Measurements from ENCODE around the gene IFNG. TPM values are rescaled to one million over a fixed set of nuclear protein-coding genes. Genes with fewer than 3 reads are reported as not detected.

Gene IFNG
- total RNA-seq, 6 experiments from 2014 or later, result 0.18 TPM; not detected in 5

DNA sequence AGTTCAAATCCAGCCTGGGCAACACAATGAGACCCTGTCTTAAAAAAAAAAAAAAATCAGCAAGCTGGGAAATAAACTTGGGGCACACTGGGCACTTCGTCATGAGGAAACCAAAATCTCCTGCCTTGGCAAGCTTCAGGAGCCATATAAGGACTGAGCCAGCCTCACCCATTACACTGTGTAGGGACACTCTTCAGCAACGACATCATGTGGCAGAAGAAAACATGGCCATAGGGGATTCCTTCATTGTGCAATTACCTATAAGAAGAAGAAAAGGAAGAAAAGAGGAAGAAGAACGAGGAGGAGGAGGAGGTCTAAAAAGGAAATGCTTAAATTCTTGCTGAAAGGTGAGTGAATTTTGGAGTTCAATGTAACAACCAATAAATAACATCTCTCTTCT, 26.1 kb upstream of the IFNG start:
- Histone ChIP-seq H3K27me3 (no peaks in the 10 kb centered on the region), H3K36me3 (no peaks in the 10 kb centered on the region), H3K9me3 (no peaks in the 10 kb centered on the region), H3K27ac (no peak overlapping the region), H3K4me3 (no peak overlapping the region), H3K4me1 (no peaks in the 10 kb centered on the region)
- 41% methylated on average over 3 of the region's 3 CpGs for WGBS (ENCODE audit: insufficient coverage, low coverage, low lambda C conversion rate, missing lambda C conversion rate)
- intact Hi-C loops (cut with DNase I), result no loop called here
- DNase-seq (no peak), ATAC-seq (no peak)
- no peak for TF ChIP-seq POLR2A (IDR thresholded peaks at IDR 0.05)

- 43% methylated on average over 3 of the region's 3 CpGs for WGBS (ENCODE audit: insufficient coverage, low coverage, low lambda C conversion rate, missing lambda C conversion rate)
- DNase-seq, result no peak
- Histone ChIP-seq H3K4me3 (no peak overlapping the region), H3K27me3 (no peaks in the 10 kb centered on the region), H3K36me3 (no peaks in the 10 kb centered on the region), H3K4me1 (no peaks in the 10 kb centered on the region), H3K27ac (no peak overlapping the region), H3K9me3 (no peaks in the 10 kb centered on the region)
- intact Hi-C loops (cut with DNase I), result no loop called here
- no peak for ATAC-seq
- no peak for TF ChIP-seq POLR2A (IDR thresholded peaks at IDR 0.05)
- TF ChIP-seq, protein P1, sequence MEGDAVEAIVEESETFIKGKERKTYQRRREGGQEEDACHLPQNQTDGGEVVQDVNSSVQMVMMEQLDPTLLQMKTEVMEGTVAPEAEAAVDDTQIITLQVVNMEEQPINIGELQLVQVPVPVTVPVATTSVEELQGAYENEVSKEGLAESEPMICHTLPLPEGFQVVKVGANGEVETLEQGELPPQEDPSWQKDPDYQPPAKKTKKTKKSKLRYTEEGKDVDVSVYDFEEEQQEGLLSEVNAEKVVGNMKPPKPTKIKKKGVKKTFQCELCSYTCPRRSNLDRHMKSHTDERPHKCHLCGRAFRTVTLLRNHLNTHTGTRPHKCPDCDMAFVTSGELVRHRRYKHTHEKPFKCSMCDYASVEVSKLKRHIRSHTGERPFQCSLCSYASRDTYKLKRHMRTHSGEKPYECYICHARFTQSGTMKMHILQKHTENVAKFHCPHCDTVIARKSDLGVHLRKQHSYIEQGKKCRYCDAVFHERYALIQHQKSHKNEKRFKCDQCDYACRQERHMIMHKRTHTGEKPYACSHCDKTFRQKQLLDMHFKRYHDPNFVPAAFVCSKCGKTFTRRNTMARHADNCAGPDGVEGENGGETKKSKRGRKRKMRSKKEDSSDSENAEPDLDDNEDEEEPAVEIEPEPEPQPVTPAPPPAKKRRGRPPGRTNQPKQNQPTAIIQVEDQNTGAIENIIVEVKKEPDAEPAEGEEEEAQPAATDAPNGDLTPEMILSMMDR (IDR thresholded peaks at IDR 0.05), result no peak
These were observed 21.5 kb upstream of the IFNG start for GRCh38 chr12:68180792-68181744.

DNA sequence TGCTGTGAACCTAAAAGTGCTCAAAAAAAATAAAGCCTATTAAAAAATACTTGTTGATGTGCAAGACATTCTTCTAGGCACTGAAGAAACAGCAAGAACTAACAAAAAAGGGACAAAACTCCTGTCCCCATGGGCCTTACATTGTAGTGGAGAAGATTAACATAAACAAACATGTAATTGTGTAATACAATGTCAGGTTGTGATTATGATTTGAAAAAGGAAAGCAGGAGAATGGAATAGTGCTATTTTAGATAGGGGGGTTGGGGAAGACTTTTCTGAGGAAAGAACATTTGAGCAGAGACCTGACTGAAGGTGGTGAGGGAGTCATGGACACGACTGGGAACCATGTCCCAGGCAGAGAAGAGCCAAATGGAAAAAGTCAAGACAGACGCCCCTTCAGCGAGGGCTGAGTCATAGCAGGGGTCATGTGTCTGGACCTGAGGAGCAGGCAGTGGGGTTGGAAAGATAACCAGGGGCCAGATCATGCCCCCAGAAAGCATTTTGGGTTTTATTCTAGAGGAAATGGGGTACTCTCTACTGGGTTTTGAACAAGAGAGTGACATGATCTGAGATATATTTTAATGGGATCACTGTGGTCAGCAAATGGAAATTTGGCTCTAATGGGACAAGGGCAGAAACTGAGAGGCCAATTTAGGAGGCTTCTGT, 19.4 kb upstream of the IFNG start:
- Histone ChIP-seq H3K27ac (no peak overlapping the region), H3K36me3 (no peaks in the 10 kb centered on the region), H3K4me1 (no peaks in the 10 kb centered on the region), H3K4me3 (no peak overlapping the region), H3K27me3 (no peaks in the 10 kb centered on the region), H3K9me3 (no peaks in the 10 kb centered on the region)
- ATAC-seq (no peak), DNase-seq (no peak)
- intact Hi-C loops (cut with DNase I), result no loop called here
- WGBS (ENCODE audit: insufficient coverage, low coverage, low lambda C conversion rate, missing lambda C conversion rate), result 46% methylated on average over 3 of the region's 3 CpGs
- no peak for TF ChIP-seq POLR2A (IDR thresholded peaks at IDR 0.05)
- TF ChIP-seq, protein P1 (IDR thresholded peaks at IDR 0.05), result no peak

GRCh38 chr12:68178184-68178583, 18.6 kb upstream of the IFNG start:
- Histone ChIP-seq H3K36me3 (no peaks in the 10 kb centered on the region), H3K27me3 (no peaks in the 10 kb centered on the region), H3K4me1 (no peaks in the 10 kb centered on the region), H3K4me3 (no peak overlapping the region), H3K9me3 (no peaks in the 10 kb centered on the region), H3K27ac (no peak overlapping the region)
- intact Hi-C loops (cut with DNase I), result no loop called here
- TF ChIP-seq, protein P1 (IDR thresholded peaks at IDR 0.05), result no peak
- TF ChIP-seq POLR2A (IDR thresholded peaks at IDR 0.05), result no peak
- no peak for ATAC-seq
- DNase-seq, result no peak

GRCh38 chr12:68177562-68177961, 18.0 kb upstream of the IFNG start:
- 53% methylated on average over 2 of the region's 2 CpGs for WGBS (ENCODE audit: insufficient coverage, low coverage, low lambda C conversion rate, missing lambda C conversion rate)
- DNase-seq (no peak), ATAC-seq (no peak)
- Histone ChIP-seq H3K4me3 (no peak overlapping the region), H3K27ac (no peak overlapping the region), H3K9me3 (no peaks in the 10 kb centered on the region), H3K4me1 (no peaks in the 10 kb centered on the region), H3K36me3 (no peaks in the 10 kb centered on the region), H3K27me3 (no peaks in the 10 kb centered on the region)
- no peak for TF ChIP-seq POLR2A (IDR thresholded peaks at IDR 0.05)
- intact Hi-C loops (cut with DNase I), result no loop called here
